DOHH2 (cell line): ENCODE data around the gene BMP6.

Experiments used
- EZH2phosphoT487 ChIP-seq: fragments of 200-600 bp; sonication (generic); IDR thresholded peaks from 2 replicates; pipeline ENCODE4 v1.6.1; 2017; ENCODE audit warnings: borderline replicate concordance, mild to moderate bottlenecking, antibody characterized with exemption, low read length, moderate library complexity, mixed read lengths
- TF ChIP-seq, protein P1 (sequence below): fragments of 200-600 bp; sonication (generic); IDR thresholded peaks from one replicate; pipeline ENCODE4 v1.5.1; 2014; ENCODE audit warnings: antibody characterized with exemption, mild to moderate bottlenecking, low read depth, low read length; ENCODE audit not compliant: poor library complexity, severe bottlenecking

DNA sequence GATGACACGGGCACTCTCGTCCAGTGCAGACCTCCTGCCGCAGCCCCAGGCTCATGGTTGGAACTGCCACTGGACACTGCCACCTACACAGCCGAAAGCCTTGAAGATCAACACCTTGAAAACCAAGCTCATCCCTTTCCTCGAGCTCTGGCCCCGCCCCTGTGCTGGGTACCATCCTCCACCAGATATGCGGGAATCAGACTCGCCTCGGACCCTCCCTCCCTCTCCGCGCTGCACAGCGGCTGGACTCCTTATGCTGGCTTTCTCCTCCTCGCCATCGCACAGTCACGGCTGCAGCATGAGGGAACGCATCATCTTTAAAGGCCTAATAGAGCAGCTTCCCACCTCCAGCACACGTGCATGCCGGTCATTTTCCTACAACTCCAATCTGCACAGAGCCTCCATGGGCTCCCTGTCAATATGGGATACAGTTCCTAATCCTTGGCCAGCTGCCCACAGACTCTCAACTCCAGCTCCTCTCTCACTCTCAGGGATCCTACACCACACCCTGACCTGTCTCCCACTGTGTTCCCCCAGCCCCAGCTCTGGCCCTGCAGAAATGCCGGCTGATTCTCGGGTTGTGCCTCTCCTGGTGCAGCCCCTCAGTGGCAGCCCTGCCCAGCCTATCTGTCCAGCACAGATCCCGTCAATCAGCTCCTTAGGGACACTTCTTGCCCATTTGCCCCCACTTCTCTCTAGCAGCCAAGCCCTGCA lies 161.5 kb downstream of the BMP6 start:
- TF ChIP-seq, protein P1, sequence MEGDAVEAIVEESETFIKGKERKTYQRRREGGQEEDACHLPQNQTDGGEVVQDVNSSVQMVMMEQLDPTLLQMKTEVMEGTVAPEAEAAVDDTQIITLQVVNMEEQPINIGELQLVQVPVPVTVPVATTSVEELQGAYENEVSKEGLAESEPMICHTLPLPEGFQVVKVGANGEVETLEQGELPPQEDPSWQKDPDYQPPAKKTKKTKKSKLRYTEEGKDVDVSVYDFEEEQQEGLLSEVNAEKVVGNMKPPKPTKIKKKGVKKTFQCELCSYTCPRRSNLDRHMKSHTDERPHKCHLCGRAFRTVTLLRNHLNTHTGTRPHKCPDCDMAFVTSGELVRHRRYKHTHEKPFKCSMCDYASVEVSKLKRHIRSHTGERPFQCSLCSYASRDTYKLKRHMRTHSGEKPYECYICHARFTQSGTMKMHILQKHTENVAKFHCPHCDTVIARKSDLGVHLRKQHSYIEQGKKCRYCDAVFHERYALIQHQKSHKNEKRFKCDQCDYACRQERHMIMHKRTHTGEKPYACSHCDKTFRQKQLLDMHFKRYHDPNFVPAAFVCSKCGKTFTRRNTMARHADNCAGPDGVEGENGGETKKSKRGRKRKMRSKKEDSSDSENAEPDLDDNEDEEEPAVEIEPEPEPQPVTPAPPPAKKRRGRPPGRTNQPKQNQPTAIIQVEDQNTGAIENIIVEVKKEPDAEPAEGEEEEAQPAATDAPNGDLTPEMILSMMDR, result no peak
- no peak for TF ChIP-seq EZH2phosphoT487
